OCI-LY7 (cell line): ENCODE results near the gene CSNK1D.

Source experiments
- EZH2phosphoT487 ChIP-seq: fragments of 200-600 bp; sonication (generic); IDR thresholded peaks from 2 replicates; pipeline ENCODE4 v1.6.1; 2018; ENCODE audit warnings: low read depth, borderline replicate concordance, mild to moderate bottlenecking, mixed run types, antibody characterized with exemption, low read length, moderate library complexity, mixed read lengths
- TF ChIP-seq, protein P1 (sequence below): fragments of 200-600 bp; sonication (generic); conservative IDR thresholded peaks from 2 replicates; pipeline ENCODE4 v1.5.1; 2014; ENCODE audit warnings: mild to moderate bottlenecking, antibody characterized with exemption, low read length, moderate library complexity, mixed read lengths

GRCh38 chr17:82248815-82249674 lies 24.5 kb downstream of the CSNK1D start:
- TF ChIP-seq, protein P1, sequence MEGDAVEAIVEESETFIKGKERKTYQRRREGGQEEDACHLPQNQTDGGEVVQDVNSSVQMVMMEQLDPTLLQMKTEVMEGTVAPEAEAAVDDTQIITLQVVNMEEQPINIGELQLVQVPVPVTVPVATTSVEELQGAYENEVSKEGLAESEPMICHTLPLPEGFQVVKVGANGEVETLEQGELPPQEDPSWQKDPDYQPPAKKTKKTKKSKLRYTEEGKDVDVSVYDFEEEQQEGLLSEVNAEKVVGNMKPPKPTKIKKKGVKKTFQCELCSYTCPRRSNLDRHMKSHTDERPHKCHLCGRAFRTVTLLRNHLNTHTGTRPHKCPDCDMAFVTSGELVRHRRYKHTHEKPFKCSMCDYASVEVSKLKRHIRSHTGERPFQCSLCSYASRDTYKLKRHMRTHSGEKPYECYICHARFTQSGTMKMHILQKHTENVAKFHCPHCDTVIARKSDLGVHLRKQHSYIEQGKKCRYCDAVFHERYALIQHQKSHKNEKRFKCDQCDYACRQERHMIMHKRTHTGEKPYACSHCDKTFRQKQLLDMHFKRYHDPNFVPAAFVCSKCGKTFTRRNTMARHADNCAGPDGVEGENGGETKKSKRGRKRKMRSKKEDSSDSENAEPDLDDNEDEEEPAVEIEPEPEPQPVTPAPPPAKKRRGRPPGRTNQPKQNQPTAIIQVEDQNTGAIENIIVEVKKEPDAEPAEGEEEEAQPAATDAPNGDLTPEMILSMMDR, result no peak
- no peak for TF ChIP-seq EZH2phosphoT487
